ENCODE measurements around the gene KLF13. TPM values are rescaled to one million over a fixed set of nuclear protein-coding genes. Genes with fewer than 3 reads are reported as not detected.

KLF13 gene
- total RNA-seq, 2 experiments from 2014 or later = 214 to 215 TPM

GRCh38 chr15:31343831-31344230 lies 17.2 kb downstream of the KLF13 start:
- POLR2A ChIA-PET = interaction anchor here (0.9 to 2.2 kb wide), 4 partner anchors 16 to 24 kb away, joined by 3 to 8 read pairs (median 6); partner anchors contain the start of gene KLF13
- peaks cover 64% of the 10 kb centered on the region for H3K36me3 Mint-ChIP-seq (ENCODE audit: low read depth)

DNA sequence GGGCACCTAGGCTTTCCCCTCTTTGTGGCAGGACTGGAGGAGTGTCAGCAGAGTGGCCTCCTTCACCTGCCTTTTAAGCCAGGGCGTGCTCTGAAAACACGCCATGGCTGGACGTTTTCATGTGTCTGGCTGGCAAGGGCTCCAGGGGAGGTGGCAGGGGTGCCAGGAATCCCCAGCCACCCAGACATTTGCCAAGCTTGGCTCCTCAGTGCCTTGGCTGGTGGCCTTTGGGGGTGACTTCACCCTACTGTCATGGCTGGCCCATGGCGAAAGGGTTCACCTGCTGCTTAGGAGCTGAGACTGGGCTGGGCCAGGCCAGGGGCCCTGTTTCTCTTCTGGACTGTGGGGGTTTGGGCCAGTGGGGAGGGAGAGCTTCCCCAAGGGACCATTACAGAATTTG lies 17.6 kb downstream of the KLF13 start:
- H3K4me3 Mint-ChIP-seq = peak overlapping the region; percentile 95
- H3K27ac Mint-ChIP-seq = peak overlapping the region; percentile 97
- H3K9me3 Mint-ChIP-seq (ENCODE audit: insufficient read depth) = no peaks in the 10 kb centered on the region
- DNase-seq (no peak), ATAC-seq (no peak)
- peaks cover 66% of the 10 kb centered on the region for H3K36me3 Mint-ChIP-seq (ENCODE audit: low read depth)
- H3K4me1 Mint-ChIP-seq (ENCODE audit: low read depth) = peaks cover 98% of the 10 kb centered on the region
- CTCF ChIA-PET = interaction anchor here (0.7 to 15.0 kb wide), 7 partner anchors 9 to 145 kb away, joined by 3 to 211 read pairs (median 16); no protein-coding TSS in a partner anchor
- no peaks in the 10 kb centered on the region for H3K27me3 Mint-ChIP-seq (ENCODE audit: low read depth)
- POLR2A ChIA-PET = interaction anchor here (0.9 to 5.0 kb wide), 4 partner anchors 16 to 22 kb away, joined by 3 to 51 read pairs (median 6); partner anchors contain the start of gene KLF13

More at GRCh38 chr15:31343831-31344230, 17.2 kb downstream of the KLF13 start:
- H3K9me3 Mint-ChIP-seq (ENCODE audit: insufficient read depth) = no peaks in the 10 kb centered on the region
- peak overlapping the region; percentile 97 for H3K27ac Mint-ChIP-seq
- no peak for ATAC-seq
- CTCF ChIA-PET = interaction anchor here (1.1 to 15.0 kb wide), 4 partner anchors 10 to 20 kb away, joined by 3 to 211 read pairs (median 25); no protein-coding TSS in a partner anchor
- DNase-seq = no peak
- peak overlapping the region; percentile 95 for H3K4me3 Mint-ChIP-seq
- no peaks in the 10 kb centered on the region for H3K27me3 Mint-ChIP-seq (ENCODE audit: low read depth)
- H3K4me1 Mint-ChIP-seq (ENCODE audit: low read depth) = peaks cover 98% of the 10 kb centered on the region

DNA sequence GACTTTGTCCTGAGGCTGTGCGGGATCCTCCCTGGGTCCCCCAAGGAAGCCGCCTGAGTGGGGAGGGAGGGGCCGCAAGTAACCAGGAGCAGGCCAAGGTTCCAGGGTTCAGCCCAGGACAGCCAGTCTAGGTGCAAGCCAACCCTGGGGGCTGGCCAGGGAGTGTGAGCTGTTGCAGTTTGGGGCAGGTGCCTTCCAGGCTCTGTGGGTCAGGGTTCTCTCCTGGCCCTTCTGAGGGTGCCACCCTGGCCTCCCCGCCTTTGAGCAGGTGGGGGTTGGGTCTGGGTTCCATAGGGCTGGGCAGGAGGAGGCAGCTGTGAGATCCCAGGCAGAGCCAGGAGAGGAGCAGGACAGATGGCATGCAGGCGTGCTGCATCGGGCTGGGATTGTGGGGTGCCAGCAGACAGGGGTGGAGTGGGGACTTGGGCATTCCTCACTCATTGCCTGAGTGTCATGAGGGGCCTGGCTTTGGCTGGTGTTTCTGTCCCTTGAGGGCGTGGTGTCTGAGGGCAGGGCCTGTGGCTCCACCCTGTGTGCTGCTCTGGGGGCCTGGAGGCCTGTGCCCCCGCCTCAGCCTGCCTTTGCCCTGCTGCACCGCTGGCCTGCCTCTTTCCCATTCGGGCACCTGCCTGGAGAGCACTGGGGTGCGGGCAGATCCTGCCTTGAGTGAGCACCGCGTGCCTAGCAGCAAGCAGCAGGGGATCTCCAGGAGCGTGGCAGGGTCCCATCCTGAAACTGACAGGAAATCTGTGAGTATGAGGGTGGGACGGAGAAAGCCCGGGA lies 18.4 kb downstream of the KLF13 start:
- no peaks in the 10 kb centered on the region for H3K27me3 Mint-ChIP-seq (ENCODE audit: low read depth)
- no peaks in the 10 kb centered on the region for H3K9me3 Mint-ChIP-seq (ENCODE audit: insufficient read depth)
- POLR2A ChIA-PET = interaction anchor here (0.9 to 5.0 kb wide), 6 partner anchors 14 to 90 kb away, joined by 5 to 90 read pairs (median 34); partner anchors contain the start of gene KLF13
- H3K4me3 Mint-ChIP-seq = peak overlapping the region; percentile 95
- ATAC-seq = peak; percentile 21
- peak overlapping the region; percentile 97 for H3K27ac Mint-ChIP-seq
- CTCF ChIA-PET = interaction anchor here (0.7 to 15.0 kb wide), 7 partner anchors 10 to 144 kb away, joined by 3 to 211 read pairs (median 16); partner anchors contain the start of gene KLF13
- peaks cover 70% of the 10 kb centered on the region for H3K36me3 Mint-ChIP-seq (ENCODE audit: low read depth)
- H3K4me1 Mint-ChIP-seq (ENCODE audit: low read depth) = peaks cover 98% of the 10 kb centered on the region
- peak; percentile 61 for DNase-seq

DNA sequence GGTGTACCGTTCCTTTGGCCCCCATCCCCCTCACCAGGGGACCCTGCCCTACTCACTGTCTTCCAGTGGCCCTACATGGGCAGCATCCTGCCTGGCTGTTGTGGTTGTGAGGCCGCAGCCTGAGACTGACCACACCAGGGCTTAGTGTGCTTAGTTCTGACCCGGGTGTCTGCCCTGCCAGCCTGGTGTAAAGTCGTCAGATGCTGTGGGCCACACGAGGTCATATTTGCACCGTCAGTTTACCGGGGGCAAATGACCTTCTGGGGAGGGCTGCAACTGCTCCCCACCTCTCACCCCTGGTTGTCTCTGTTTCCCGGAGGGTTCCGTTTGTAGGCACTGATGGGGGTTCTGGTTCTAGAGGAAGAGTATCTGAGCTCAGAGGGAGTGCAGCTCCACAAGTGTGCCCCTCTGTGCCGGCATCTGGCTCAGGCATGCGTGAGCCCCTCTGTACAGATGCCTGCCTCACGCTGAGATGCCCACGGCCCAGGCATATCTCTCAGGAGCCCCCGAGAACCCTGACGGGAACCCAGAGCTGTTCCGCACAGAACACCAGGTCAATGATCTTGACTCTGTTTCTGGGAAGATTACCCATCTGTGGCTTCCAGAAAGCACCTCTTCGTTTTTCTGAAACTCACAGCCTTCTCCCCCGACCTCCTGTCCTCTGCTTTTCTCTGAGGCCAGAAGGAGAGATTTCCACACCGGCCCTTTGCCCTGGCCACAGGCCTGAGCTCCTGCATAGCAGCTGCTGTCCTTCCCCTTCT lies 19.2 kb downstream of the KLF13 start:
- DNase-seq = peak; percentile 51
- ATAC-seq = peak; percentile 12
- Mint-ChIP-seq H3K36me3 (ENCODE audit: low read depth) (peaks cover 71% of the 10 kb centered on the region), H3K4me3 (peak overlapping the region; percentile 95), H3K4me1 (ENCODE audit: low read depth) (peaks cover 98% of the 10 kb centered on the region), H3K9me3 (ENCODE audit: insufficient read depth) (no peaks in the 10 kb centered on the region), H3K27ac (peak overlapping the region; percentile 97), H3K27me3 (ENCODE audit: low read depth) (no peaks in the 10 kb centered on the region)
- CTCF ChIA-PET = interaction anchor here (0.7 to 15.0 kb wide), 8 partner anchors 10 to 378 kb away, joined by 3 to 211 read pairs (median 16); partner anchors contain the start of gene KLF13
- POLR2A ChIA-PET = interaction anchor here (0.6 to 5.0 kb wide), 9 partner anchors 13 to 500 kb away, joined by 3 to 90 read pairs (median 15); partner anchors contain the start of gene KLF13

DNA sequence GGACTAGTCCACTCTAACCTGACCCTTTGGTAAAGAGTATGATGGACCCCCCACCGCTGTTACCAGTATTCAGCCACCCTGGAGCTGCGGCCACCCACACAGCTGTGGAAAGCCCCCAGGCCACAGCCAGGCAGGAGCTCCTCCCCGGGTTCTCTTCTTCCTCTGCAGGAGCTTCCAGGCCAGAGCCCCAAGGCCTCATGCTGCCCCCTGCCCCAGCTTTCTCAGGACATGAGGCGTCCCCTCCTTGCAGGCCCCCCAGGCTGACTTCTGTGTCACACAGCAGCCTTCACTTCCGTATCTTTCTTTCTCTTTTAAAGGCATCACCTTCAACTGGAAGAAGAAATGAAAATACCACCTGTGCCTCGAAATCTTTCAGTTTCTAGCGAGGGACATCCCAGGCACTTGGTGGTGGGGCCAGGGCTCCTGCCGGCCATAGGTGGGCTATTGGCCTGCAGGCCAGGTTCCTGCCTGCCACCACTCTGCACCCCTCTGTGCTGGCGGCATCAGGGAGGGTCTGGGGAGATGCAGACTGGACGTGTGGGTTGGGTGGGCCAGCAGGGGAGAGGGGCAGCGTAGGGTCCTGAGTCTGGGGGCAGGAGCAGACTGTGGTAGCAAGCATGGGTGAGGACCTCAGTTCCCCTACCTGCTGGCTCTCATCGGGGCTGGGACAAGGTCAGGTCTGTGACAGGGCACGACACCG lies 19.9 kb downstream of the KLF13 start:
- H3K27ac Mint-ChIP-seq = peak overlapping the region; percentile 97
- H3K4me3 Mint-ChIP-seq = peak overlapping the region; percentile 95
- H3K4me1 Mint-ChIP-seq (ENCODE audit: low read depth) = peaks cover 98% of the 10 kb centered on the region
- ATAC-seq (no peak), DNase-seq (no peak)
- H3K9me3 Mint-ChIP-seq (ENCODE audit: insufficient read depth) = no peaks in the 10 kb centered on the region
- ChIA-PET POLR2A (interaction anchor here (0.6 to 5.0 kb wide), 9 partner anchors 13 to 501 kb away, joined by 3 to 90 read pairs (median 15); partner anchors contain the start of gene KLF13), CTCF (interaction anchor here (0.7 to 15.0 kb wide), 9 partner anchors 10 to 378 kb away, joined by 3 to 211 read pairs (median 15); partner anchors contain the start of gene KLF13)
- peaks cover 72% of the 10 kb centered on the region for H3K36me3 Mint-ChIP-seq (ENCODE audit: low read depth)
- H3K27me3 Mint-ChIP-seq (ENCODE audit: low read depth) = no peaks in the 10 kb centered on the region

DNA sequence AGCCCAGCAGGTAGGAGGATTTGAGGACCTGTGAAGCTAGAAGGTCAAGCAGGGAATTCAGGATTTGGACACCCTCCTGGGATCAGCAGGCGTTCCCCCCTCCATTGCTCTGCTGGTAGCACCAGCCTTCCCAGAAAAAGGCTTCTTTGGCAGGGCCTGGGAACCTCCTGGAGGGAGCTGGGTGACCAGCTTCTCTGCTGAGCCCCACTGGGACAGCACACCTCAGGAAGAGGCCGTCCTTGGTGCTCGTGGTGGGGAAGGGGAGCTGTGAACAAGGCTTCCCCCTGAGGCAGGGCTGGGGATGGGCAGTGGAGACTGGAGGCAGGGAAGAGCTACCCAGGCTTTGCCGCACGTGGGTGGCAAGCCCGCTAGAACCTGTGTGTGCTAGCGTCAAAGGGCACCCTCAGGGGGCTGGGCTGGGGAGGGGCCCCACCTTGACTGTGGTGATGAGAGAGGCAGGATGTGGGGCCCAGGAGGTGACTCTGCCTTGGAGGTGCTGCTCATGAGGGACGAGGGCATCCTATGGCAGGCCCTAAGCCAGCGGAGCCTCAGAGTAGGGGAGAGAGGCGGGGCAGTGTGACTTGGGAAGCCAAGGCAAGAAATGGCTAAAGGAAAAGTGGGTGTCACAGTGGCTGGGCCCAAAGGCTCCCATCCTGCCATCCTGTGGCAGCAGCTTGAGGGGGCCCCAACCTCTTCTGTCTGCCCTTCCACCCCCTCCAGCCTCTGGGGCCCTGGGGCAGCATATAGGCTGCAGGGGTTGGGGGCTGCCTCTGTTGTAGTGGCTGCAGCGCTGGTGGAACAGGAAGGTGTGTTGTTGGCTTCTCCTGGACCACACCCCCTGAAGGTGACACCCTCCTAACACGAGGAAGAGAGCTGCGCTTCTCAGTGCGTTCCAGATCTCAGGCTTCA lies 20.7 kb downstream of the KLF13 start:
- no peaks in the 10 kb centered on the region for H3K27me3 Mint-ChIP-seq (ENCODE audit: low read depth)
- ChIA-PET CTCF (interaction anchor here (0.9 to 15.0 kb wide), 8 partner anchors 9 to 141 kb away, joined by 3 to 211 read pairs (median 10); no protein-coding TSS in a partner anchor), POLR2A (interaction anchor here (0.5 to 5.0 kb wide), 9 partner anchors 12 to 645 kb away, joined by 4 to 90 read pairs (median 15); partner anchors contain the start of gene KLF13)
- peaks cover 98% of the 10 kb centered on the region for H3K4me1 Mint-ChIP-seq (ENCODE audit: low read depth)
- peak overlapping the region; percentile 95 for H3K4me3 Mint-ChIP-seq
- peak; percentile 92 for DNase-seq
- peak overlapping the region; percentile 97 for H3K27ac Mint-ChIP-seq
- no peaks in the 10 kb centered on the region for H3K9me3 Mint-ChIP-seq (ENCODE audit: insufficient read depth)
- H3K36me3 Mint-ChIP-seq (ENCODE audit: low read depth) = peaks cover 74% of the 10 kb centered on the region
- peak; percentile 71 for ATAC-seq

DNA sequence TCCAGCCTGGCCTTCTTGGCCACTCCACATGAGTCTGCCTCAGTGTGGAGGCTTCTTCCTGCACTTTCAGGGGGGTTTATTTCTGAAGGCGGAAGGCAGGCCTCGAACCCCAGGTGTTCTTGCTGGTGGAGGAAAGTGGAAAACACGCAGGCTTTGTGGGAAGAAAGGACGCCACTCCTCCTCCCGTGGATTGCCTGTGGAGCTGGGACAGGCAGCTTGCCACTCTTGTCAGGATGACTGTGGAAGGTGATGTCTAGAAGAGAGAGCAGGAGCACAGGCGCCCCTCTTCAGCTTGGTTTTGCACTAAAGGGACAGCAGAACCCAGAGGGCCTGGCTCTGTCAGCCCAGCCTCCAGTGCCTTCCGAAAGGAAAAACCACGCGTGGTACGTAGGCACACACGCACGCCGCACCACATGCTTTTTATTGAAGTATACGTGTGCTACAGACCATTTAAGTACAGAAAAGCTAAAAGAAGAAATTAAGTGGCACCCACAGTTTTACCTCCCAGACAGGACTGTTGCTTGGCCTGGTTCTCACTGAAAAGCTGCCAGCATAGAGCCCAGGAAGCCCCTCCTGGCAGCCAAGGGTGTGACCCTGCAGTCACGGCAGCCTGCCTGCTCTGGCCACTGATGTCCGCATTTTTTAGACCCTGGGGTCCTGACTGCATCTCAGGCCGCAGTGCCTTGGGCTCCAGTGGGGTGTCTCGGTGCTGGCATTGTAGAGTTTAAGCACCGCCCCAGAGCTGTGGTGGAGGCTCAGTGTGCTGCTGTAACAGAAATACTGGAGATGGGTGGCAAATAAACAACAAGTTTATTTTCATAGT lies 21.6 kb downstream of the KLF13 start:
- no peak for ATAC-seq
- peaks cover 75% of the 10 kb centered on the region for H3K36me3 Mint-ChIP-seq (ENCODE audit: low read depth)
- POLR2A ChIA-PET = interaction anchor here (0.5 to 5.0 kb wide), 8 partner anchors 11 to 644 kb away, joined by 3 to 90 read pairs (median 10); partner anchors contain the start of gene KLF13

GRCh38 chr15:31349233-31350141 lies 22.9 kb downstream of the KLF13 start:
- Mint-ChIP-seq H3K4me3 (no peak overlapping the region), H3K27ac (peak overlapping the region; percentile 97), H3K9me3 (ENCODE audit: insufficient read depth) (no peaks in the 10 kb centered on the region), H3K36me3 (ENCODE audit: low read depth) (peaks cover 80% of the 10 kb centered on the region), H3K27me3 (ENCODE audit: low read depth) (no peaks in the 10 kb centered on the region), H3K4me1 (ENCODE audit: low read depth) (peaks cover 96% of the 10 kb centered on the region)
- DNase-seq = no peak
- ChIA-PET POLR2A (interaction anchor here (1.0 to 5.0 kb wide), 7 partner anchors 10 to 139 kb away, joined by 3 to 90 read pairs (median 5); partner anchors contain the start of gene KLF13), CTCF (interaction anchor here (1.1 to 15.0 kb wide), 4 partner anchors 7 to 149 kb away, joined by 3 to 211 read pairs (median 25); no protein-coding TSS in a partner anchor)
- no peak for ATAC-seq

More for the DNA sequence above, 21.6 kb downstream of the KLF13 start:
- Mint-ChIP-seq H3K4me3 (peak overlapping the region; percentile 95), H3K9me3 (ENCODE audit: insufficient read depth) (no peaks in the 10 kb centered on the region), H3K4me1 (ENCODE audit: low read depth) (peaks cover 98% of the 10 kb centered on the region), H3K27ac (peak overlapping the region; percentile 97), H3K27me3 (ENCODE audit: low read depth) (no peaks in the 10 kb centered on the region)
- no peak for DNase-seq
- CTCF ChIA-PET = interaction anchor here (1.1 to 15.0 kb wide), 7 partner anchors 8 to 140 kb away, joined by 3 to 211 read pairs (median 15); no protein-coding TSS in a partner anchor
